HCT116 (cell line): Measurements from ENCODE around the gene GABRA4.

Experiments
- CEBPB ChIP-seq: IDR thresholded peaks from 2 replicates; pipeline ENCODE4 v1.6.1; 2012; ENCODE audit warnings: low read depth
- EZH2phosphoT487 ChIP-seq: fragments of 200-600 bp; IDR thresholded peaks from 2 replicates; pipeline ENCODE4 v1.6.1; 2018; ENCODE audit warnings: antibody characterized with exemption, borderline replicate concordance
- JUND ChIP-seq: IDR thresholded peaks from 2 replicates; pipeline ENCODE4 v1.6.1; 2012
- POLR2A ChIP-seq: IDR thresholded peaks from 2 replicates; pipeline ENCODE4 v1.7.0; 2011; ENCODE audit warnings: borderline replicate concordance; ENCODE audit not compliant: insufficient read depth, insufficient read length; ENCODE audit errors: extremely low read depth
- POLR2AphosphoS5 ChIP-seq: IDR thresholded peaks from 2 replicates; pipeline ENCODE4 v1.6.1; 2011; ENCODE audit warnings: mild to moderate bottlenecking, low read depth, low read length, moderate library complexity
- TCF7L2 ChIP-seq: IDR thresholded peaks from 2 replicates; pipeline ENCODE4 v1.7.0; 2011; ENCODE audit warnings: borderline replicate concordance, inconsistent platforms; ENCODE audit not compliant: insufficient read depth, insufficient read length; ENCODE audit errors: extremely low read depth
- ZFX ChIP-seq: fragments of 450-650 bp; IDR thresholded peaks from 2 replicates; pipeline ENCODE4 v1.6.1; 2017
- TF ChIP-seq, protein P1 (sequence below), 3 experiments: fragments of 200-600 bp in 1 of 3; sonication (generic) in 1 of 3; IDR thresholded peaks in 2 of 3; conservative IDR thresholded peaks in 1 of 3; 2 replicates each; pipeline ENCODE4 v1.5.1; 2012 to 2017; ENCODE audit warnings: low read depth in 2 of 3, low read length in 2 of 3, antibody characterized with exemption in 1 of 3, borderline replicate concordance in 1 of 3, control low read depth in 1 of 3, mild to moderate bottlenecking in 1 of 3, mixed read lengths in 1 of 3, mixed run types in 1 of 3, moderate library complexity in 1 of 3; ENCODE audit not compliant: insufficient read depth in 1 of 3
- TF ChIP-seq, protein P2 (sequence below): IDR thresholded peaks from 2 replicates; pipeline ENCODE4 v1.6.1; 2012

DNA sequence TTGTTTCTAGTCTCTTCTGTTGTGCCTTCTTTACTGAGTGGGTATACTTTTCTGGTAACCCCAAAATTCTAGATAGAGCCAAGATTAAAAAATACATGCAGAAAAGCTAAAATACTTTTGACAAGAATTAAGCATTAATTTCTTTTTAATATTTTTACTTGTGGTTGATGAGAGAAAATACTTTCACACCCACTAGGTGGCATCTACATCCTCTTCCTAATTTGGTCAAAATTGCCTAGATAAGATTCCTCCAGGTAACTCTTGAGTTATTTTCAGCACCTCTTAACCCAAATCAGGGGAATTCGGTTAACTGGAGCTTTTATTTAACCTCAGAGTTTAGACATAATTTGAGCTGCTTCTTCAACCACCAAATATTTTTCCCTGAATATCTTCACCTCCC is 55.9 kb downstream of the GABRA4 start:
- TF ChIP-seq, protein P1, sequence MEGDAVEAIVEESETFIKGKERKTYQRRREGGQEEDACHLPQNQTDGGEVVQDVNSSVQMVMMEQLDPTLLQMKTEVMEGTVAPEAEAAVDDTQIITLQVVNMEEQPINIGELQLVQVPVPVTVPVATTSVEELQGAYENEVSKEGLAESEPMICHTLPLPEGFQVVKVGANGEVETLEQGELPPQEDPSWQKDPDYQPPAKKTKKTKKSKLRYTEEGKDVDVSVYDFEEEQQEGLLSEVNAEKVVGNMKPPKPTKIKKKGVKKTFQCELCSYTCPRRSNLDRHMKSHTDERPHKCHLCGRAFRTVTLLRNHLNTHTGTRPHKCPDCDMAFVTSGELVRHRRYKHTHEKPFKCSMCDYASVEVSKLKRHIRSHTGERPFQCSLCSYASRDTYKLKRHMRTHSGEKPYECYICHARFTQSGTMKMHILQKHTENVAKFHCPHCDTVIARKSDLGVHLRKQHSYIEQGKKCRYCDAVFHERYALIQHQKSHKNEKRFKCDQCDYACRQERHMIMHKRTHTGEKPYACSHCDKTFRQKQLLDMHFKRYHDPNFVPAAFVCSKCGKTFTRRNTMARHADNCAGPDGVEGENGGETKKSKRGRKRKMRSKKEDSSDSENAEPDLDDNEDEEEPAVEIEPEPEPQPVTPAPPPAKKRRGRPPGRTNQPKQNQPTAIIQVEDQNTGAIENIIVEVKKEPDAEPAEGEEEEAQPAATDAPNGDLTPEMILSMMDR (IDR thresholded peaks at IDR 0.05 in 2 of 3, conservative IDR thresholded peaks at IDR 0.05 in 1 of 3; ENCODE audit: borderline replicate concordance in 1 of 3, insufficient read depth in 1 of 3, low read depth in 2 of 3, low read length in 2 of 3): 0 out of 6 replicates have a peak, but pooled peaks of 1 of the 3 experiments have one; percentile 10
- TF ChIP-seq TCF7L2 (no peak), POLR2AphosphoS5 (no peak), EZH2phosphoT487 (no peak), ZFX (no peak), CEBPB (no peak), JUND (no peak), POLR2A (no peak)
- TF ChIP-seq, protein P2, sequence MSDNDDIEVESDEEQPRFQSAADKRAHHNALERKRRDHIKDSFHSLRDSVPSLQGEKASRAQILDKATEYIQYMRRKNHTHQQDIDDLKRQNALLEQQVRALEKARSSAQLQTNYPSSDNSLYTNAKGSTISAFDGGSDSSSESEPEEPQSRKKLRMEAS: no peak
